ENCODE results near the gene SUN1.

Gene SUN1

DNA sequence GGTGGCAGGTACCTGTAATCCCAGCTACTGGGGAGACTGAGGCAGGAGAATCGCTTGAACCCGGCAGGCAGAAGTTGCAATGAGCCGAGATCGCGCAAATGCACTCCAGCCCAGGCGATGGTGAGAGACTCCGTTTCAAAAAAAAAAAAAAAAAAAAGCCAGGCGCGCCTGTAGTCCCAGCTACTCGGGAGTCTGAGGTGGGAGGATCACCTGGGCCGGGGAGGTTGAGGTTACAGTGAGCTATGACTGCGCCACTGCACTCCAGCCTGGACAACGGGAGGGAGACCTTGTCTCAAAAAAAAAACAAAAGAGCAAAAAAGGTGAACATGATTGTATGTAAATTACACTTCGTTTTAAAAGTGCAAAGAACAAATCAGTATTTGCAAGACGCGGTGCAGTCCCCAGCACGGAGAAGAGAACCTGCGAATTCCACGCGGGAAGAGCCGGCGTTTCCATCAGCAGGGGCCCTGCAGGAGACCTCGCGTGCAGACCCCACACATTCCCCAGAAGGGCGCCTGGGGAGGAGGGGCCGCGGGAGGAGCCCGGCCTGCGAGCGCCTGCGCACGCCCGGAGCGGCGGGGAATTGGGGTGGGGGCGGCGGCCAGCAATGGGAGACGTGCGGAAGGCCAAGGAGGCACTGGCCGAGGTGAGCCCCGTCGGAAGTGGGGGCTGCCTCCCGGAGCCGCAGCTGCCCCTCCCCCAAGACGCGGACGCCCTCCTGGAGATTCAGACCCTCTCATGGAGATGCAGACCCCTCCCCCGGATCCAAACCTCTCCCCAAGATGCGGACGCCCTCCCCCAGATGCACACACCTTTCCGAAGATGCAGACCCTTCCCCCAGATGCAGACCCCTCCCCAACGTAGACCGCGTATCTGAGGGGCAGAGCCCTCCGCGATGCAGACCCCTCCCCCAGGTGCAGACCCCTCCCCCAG lies 16.7 kb upstream of the SUN1 start:
- DNase-seq, result peak; percentile 19

DNA sequence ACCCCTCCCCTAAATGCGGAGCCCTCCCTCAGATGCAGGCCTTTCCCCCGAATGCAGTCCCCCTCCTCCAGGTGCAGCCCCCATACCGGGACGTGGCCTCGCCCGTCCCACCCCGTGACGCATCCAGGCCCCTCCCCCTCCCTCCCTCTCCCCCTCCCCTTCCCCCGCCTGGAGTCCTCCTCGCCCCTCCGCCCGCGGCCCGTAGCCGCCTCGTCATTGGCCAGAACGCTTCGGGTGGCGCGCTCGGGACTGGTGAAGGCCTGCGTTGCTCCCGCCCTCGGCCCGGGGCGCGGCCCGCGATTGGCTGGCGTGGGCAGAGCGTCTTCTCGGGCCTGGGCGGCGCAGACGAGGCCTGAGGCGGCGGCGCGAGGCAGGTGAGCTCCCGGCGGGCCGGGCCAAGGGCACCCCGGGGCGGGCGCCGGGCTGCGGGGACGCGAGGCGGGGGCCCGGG lies 16.0 kb upstream of the SUN1 start:
- peak; percentile 97 for DNase-seq

DNA sequence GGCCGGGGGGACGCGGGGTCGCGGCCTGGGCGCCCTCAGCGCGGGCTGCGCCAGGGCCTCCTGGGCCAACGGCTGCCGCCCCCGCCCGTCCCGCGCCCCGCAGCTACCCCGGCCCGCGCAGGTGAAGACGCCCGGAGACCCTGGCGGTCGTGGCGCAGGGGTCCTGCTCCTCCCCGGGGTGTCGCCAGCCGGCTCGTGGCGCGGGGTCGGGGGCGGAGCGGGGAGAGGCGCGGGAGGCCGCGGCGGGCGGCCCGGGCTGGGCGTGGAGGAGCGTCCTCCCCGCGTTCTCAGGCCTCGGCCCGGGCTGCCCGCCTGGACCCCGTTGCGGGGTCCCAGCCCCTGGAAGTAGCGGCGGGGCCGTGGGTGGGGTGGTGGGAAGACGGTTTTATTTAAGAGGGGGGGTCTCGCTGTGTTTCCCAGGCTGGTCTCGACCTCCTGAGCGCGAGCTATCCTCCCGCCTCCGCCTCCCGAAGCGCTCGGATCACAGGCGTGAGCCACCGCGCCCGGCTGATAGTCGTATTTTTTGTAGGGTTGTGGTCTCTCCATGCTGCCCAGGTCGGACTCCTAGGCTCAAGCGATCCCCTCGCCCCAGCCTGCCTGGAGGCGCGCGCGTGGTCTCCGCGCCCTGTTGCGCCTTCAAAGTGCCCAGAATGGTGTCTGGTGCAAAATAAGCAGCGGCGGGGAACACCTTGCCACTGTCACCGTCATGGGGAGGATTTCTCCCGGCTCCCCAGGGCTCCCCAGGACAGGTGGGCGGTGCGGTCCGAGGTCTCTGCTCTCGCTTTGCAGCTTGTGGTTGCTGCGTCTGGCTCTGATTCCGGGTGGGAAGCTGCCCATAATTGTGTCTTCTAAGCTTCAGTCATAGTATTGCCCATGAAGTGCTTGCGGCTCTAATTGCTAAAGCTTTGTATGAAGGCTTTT lies 15.3 kb upstream of the SUN1 start:
- DNase-seq, result peak; percentile 41

DNA sequence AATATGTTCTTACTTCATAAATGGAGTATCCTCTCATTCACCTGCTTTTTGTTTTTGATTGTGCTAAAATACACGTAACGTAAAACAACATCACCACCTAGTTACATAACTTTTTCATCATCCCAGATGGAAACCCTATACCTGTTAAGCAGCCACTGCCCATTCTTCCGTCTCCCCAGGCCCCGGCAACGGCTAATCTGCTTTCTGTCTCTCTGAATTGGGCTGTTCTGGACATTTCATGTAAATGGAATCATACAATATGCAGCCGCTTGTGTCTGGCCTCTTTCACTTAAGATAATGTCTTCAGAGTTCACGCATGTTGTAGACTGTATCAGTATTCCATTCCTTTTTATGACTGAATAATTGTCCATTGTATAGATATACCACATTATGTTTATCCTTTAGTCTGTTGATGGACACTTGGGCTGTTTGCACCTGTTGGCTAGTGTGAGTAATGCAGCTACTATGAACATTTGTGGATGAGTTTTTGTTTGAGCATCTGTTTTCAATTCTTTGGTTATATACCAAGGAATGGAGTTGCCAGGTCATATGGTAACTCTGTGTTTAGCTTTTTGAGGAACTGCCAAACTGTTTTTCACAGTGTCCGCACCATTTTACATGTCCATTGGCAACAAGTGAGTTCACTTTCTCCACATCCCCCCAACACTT lies 14.1 kb upstream of the SUN1 start:
- no peak for DNase-seq

DNA sequence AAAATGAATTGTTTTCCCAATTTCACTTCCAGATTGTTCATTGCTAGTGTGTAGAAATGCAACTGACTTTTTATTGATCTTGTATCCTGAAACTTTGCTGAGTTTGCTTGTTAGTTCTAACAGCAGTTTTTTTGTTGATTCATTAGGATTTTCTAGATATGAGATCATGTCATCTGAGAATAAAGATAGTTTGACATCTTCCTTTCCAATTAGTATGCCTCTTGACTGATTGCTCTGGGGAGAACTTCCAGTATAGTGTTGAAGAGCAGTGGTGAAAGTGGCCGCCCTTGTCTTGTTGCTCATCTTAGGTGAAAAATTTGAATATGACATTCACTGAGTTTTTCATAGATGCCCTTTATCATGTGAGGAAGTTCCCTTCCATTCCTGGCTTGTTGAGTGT lies 11.9 kb upstream of the SUN1 start:
- no peak for DNase-seq

DNA sequence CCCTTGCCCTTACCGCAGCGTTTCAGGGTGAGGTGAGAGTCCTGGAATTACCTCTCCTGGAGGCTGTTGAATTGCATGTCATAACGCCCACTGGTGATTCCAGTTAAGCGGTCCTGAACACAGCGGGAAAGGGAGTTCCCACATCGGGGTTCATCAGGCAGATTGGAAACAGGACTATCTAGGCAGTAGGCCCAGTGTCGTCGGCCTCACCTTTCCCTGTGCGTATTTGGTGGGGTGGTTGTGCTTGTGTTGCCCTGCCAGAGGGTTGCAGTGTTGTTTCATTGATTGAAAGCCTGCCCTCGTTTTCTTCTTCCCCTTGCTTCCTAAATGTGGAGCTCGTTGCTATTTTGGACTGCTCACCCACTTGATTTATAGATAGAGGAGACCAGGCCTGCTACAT lies 10.6 kb upstream of the SUN1 start:
- no peak for DNase-seq

DNA sequence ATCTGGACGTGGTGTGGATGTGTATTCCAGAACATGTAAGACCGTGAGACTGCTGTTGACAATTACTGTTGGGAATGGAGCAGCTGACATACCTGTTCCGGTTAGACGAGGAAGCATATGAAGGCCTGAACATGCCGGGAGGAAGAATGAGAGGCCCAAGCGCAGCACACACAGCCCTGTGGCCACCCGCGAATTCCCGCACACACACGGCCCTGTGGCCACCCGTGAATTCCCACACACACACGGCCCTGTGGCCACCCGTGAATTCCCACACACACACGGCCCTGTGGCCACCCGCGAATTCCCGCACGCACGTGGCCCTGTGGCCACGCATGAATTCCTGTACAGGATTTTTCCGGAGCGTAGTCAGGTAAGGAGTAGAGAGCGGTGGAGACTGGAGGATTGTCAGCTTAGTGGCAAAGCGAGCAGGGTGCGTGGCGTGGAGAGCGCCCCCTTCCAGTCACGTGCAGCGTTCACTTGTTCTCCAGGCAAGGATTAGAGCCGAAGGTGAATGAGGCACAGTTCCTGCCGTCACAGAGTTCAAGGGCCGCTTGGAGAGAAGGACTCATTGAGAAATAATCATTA lies 9.5 kb upstream of the SUN1 start:
- no peak for DNase-seq

DNA sequence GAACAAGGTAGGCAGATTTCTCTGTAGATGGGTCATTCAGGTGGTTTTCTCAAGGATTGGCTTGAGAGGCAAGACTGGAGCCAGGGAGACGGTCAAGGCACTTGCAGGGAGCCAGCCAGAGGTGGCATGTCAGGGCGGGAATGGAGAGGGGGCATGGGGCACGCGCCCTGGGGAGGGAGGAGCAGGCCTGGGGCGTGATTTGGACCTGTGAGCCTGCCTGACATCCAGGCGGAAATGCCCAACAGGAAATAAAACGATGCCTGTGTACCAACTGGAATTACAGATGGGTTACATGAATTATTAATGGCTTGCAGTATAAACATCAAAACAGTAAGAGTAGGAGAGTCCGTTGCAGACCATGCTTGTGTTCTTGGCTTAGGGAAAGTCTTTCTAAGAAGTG lies 8.6 kb upstream of the SUN1 start:
- DNase-seq, result no peak

GRCh38 chr7:824081-824480 lies 8.2 kb upstream of the SUN1 start:
- DNase-seq, result no peak

- DNase-seq, result no peak
Measured at GRCh38 chr7:824664-825063, 7.6 kb upstream of the SUN1 start.

DNA sequence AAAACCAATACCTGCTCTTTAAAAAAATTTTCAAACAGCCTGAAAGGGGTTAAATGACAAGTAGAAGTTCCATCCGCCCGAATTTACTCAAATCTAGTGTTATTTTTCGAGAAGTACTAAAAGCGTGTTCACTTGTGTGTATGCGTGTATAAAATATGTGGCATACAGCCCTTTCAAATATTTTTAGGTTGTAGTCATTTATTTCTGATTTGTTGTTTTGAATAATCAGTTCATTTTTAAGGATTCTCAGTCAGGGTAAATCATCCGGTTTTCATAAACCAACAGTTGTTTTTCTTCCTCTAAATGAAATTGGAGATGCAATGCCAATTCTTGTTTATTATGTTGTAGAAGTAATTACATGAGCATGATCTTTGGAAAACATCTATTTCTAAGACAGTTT lies 6.9 kb upstream of the SUN1 start:
- DNase-seq, result no peak

- DNase-seq, result no peak
Measured at GRCh38 chr7:826230-826917, 5.9 kb upstream of the SUN1 start.

GRCh38 chr7:828793-829561 lies 3.3 kb upstream of the SUN1 start:
- no peak for DNase-seq

GRCh38 chr7:830069-830468 lies 2.2 kb upstream of the SUN1 start:
- no peak for DNase-seq

- no peak for DNase-seq
Measured at GRCh38 chr7:831596-832166, 595 bp upstream of the SUN1 start.

DNA sequence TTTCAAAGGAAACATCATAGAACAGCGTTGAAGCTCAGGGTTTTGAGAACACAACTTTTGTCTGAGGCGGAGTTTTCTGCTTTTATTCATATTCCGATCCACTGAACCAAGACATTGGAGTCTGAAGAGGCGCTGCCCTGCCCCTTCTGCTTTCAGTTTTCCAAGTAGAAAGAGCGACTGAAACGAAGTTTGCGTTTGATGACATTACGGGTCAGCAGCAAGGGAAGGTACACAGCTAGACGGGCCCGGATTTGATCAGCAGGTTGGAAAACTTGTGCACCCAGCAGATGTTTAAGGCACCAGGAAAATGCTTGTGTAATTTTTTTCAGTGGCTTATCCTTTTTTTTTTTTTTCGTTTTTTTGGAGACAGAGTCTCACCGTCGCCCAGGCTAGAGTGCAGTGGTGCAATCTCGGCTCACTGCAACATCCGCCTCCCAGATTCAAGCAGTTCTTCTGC lies 720 bp downstream of the SUN1 start:
- DNase-seq, result no peak

DNA sequence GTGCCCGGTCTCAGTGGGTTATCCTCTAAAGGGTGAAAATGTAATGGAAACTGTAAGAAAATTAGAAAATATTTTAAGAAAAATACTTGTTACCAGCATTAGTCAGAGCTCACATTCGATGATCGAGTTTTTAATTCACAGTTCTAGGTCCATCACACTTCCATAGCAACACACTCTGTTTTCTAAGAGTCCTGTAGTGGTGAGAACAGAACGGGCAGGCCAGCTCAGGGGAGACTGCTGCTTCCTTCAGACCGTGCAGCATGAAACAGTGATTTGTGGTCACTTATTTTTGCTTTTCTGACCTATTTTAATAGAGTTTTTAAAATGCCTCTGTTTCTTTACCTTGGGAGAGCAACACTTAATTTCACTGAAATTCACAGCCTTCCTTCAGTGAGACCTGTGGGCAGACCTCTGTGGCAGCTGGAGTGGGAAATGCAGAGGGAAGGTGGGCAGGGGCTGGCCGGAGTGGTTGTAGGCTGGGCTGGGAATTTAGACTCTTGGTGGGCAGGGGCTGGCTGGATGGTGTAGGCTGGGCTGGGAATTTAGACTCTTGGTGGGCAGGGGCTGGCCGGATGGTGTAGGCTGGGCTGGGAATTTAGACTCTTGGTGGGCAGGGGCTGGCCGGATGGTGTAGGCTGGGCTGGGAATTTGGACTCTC lies 1.5 kb downstream of the SUN1 start:
- no peak for DNase-seq

DNA sequence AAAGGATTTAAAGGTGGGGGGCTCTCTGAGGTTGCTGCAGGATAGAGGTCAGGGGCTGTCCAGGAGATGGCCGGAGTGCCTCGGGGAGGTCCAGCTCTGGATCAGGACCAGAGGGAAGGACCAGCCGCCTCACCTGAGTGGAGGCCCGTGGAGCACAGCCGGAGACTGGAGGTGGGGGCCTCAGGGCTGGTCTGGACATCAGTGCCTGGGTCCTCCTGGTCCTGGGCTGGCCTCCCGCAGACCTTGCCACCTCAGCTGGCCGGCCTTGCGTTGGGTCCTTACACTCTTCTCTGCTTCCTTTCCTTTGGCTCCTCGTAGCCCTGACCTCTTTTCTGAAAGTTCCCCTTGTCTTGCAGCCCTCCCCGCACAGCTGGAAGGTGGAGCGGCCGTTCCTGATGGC lies 2.0 kb downstream of the SUN1 start:
- DNase-seq, result no peak

DNA sequence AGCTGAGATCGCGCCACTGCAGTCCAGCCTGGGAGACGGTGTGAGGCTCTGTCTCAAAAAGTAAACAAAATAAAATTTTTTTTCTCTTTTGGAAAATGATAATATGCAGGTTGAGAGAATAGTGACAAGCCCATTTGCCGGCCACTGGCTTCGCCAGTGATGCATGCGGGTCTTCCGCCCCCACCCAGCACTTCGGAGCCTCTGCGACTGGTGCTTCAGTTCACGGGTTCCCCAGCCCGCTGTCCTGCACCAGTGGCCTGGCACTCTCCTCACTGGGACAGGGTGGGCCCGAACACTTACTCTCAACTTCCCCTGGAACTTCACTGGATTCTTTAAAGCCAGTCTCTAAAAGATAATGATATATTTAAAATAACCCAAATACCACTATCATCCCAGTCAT lies 2.7 kb downstream of the SUN1 start:
- DNase-seq, result no peak

Data from stimulated activated CD4-positive, alpha-beta T cell treated with anti-CD3 and anti-CD28 coated beads, Interleukin-4, amount 100 ng/mL, for 1 hour (primary cell).